Right renal pelvis (tissue), 4 donors: ENCODE results near the gene SCNN1G. TPM values are rescaled to one million over a fixed set of nuclear protein-coding genes. Genes with fewer than 3 reads are reported as not detected.
"Not testable (repeated sequence)": the region's sequence is repeated elsewhere in the genome, so short reads cannot be mapped to it uniquely, and the experiment has no call there.

Experiments used
- DNase-seq, 4 donors: peaks; one replicate each; pipeline ENCODE4 v3.0.0-alpha.2; 2013; ENCODE audit warnings: low read depth in 4 of 4, low spot score in 3 of 4, missing footprints in 1 of 4
- polyA plus RNA-seq, 4 donors: library from polyadenylated mRNA; unstranded; fragments of 120-200 nt; gene quantifications; one replicate each; pipeline ENCODE4 v1.2.1, GENCODE V29; 2013; ENCODE audit not compliant: insufficient read length in 4 of 4

SCNN1G gene
- 10 to 100 TPM; 38.6 to 53.8 (median 45.1) TPM for polyA plus RNA-seq

- DNase-seq, result peak in 1 of 4 donors; percentile 29
Observed at GRCh38 chr16:23182679-23183542, at the start of gene SCNN1G. SCNN1G (plus strand) TSS chr16:23182745; CDS start chr16:23186272, 3,527 bp downstream.

GRCh38 chr16:23132775-23133463 lies 49.6 kb upstream of the SCNN1G start:
- DNase-seq, result no peak

- DNase-seq, result no peak
Observed at GRCh38 chr16:23134274-23134673, 48.3 kb upstream of the SCNN1G start.

GRCh38 chr16:23137256-23137655 lies 45.3 kb upstream of the SCNN1G start:
- DNase-seq, result no peak

- DNase-seq, result no peak
Observed at GRCh38 chr16:23137818-23138217, 44.7 kb upstream of the SCNN1G start.

- DNase-seq, result no peak
Observed at GRCh38 chr16:23140107-23140506, 42.4 kb upstream of the SCNN1G start.

GRCh38 chr16:23141033-23141432 lies 41.5 kb upstream of the SCNN1G start:
- DNase-seq, result no peak

- DNase-seq, result no peak
Observed at GRCh38 chr16:23141500-23141899, 41.0 kb upstream of the SCNN1G start.

- DNase-seq, result no peak
Observed at GRCh38 chr16:23141959-23142740, 40.4 kb upstream of the SCNN1G start.

GRCh38 chr16:23143391-23143790 lies 39.2 kb upstream of the SCNN1G start:
- DNase-seq, result no peak

- DNase-seq, result not testable (repeated sequence)
Observed at GRCh38 chr16:23144393-23144792, 38.2 kb upstream of the SCNN1G start.

- DNase-seq, result no peak
Observed at GRCh38 chr16:23145186-23145585, 37.4 kb upstream of the SCNN1G start.

- DNase-seq, result no peak
Observed at GRCh38 chr16:23145608-23146007, 36.9 kb upstream of the SCNN1G start.

- DNase-seq, result no peak
Observed at GRCh38 chr16:23146877-23147601, 35.5 kb upstream of the SCNN1G start.

GRCh38 chr16:23147666-23148065 lies 34.9 kb upstream of the SCNN1G start:
- DNase-seq, result no peak

- DNase-seq, result no peak
Observed at GRCh38 chr16:23148166-23148512, 34.4 kb upstream of the SCNN1G start.

- DNase-seq, result no peak
Observed at GRCh38 chr16:23148513-23149266, 33.9 kb upstream of the SCNN1G start.

GRCh38 chr16:23149267-23149992 lies 33.1 kb upstream of the SCNN1G start, which contains the start of gene USP31:
USP31 (minus strand) TSS chr16:23149452; CDS start chr16:23149270, 182 bp downstream.
- DNase-seq, result peak; percentile 82 to 88 (median 85)

GRCh38 chr16:23149993-23150364 lies 32.6 kb upstream of the SCNN1G start:
- no peak for DNase-seq
